HL-60 (cell line): ENCODE data around the gene ZBTB45.

ENCODE experiments used
- CTCF ChIP-seq: IDR thresholded peaks from one replicate; pipeline ENCODE4 v1.5.1; 2011; ENCODE audit warnings: low read length, control low read depth, inconsistent platforms; ENCODE audit not compliant: insufficient read depth
- GABPA ChIP-seq: IDR thresholded peaks from 2 replicates; pipeline ENCODE4 v1.6.1; 2012; ENCODE audit warnings: low read depth
- SPI1 ChIP-seq: IDR thresholded peaks from 2 replicates; pipeline ENCODE4 v1.6.1; 2012; ENCODE audit warnings: low read depth, mild to moderate bottlenecking, borderline replicate concordance

GRCh38 chr19:58471736-58472135, 47.9 kb downstream of the ZBTB45 start:
- TF ChIP-seq CTCF (no peak), GABPA (no peak), SPI1 (no peak)
